K562 (cell line): ENCODE data around the gene SULT2B1. TPM values are rescaled to one million over a fixed set of nuclear protein-coding genes. Genes with fewer than 3 reads are reported as not detected.

Experiments
- CHD7 ChIP-seq: fragments of 200-600 bp; sonication (generic); IDR thresholded peaks from one replicate; pipeline ENCODE4 v1.6.1; 2012; ENCODE audit warnings: mild to moderate bottlenecking, low read depth, low read length, inconsistent platforms
- E2F8 ChIP-seq: fragments of 450-650 bp; IDR thresholded peaks from 2 replicates; pipeline ENCODE4 v1.7.1; 2018; ENCODE audit warnings: mild to moderate bottlenecking, low read depth; ENCODE audit not compliant: partially characterized antibody
- RB1 ChIP-seq: fragments of 450-650 bp; IDR thresholded peaks from 2 replicates; pipeline ENCODE4 v1.6.1; 2017; ENCODE audit warnings: low read depth, mild to moderate bottlenecking
- ZNF740 ChIP-seq, 3 experiments: fragments of 200-800 bp in 1 of 3; sonication (Bioruptor generic) in 1 of 3; sonication (generic) in 1 of 3; formaldehyde crosslinking in 1 of 3; IDR thresholded peaks; 2 replicates each; pipeline versions ENCODE4 v1.6.1 to v1.8.0; 2016 to 2022; ENCODE audit warnings: mild to moderate bottlenecking in 2 of 3, missing compliant biosample characterization in 2 of 3, missing genetic modification characterization in 2 of 3, missing genetic modification reagents in 1 of 3
- polyA plus RNA-seq, 8 experiments: library from polyadenylated mRNA; depleted of rRNA in 4 of 8; stranded (reverse) in 5 of 8; unstranded in 3 of 8; fragments of >200 nt; fragmentation: Nextera tagmentation in 2 of 8; fragmentation: Illumina TruSeq in 1 of 8; extraction: Ambion mirVana in 2 of 8; extraction: Trizol in 1 of 8; gene quantifications; 2 replicates each; pipeline versions ENCODE4 v1.2.1 to v1.2.3, GENCODE V29; 2011 to 2014; ENCODE audit warnings: inconsistent platforms in 1 of 8, missing spikeins in 1 of 8
- total RNA-seq, 7 experiments: library from RNA; depleted of rRNA in 6 of 7; stranded (reverse); fragments of >200 nt in 6 of 7; fragmentation: Illumina TruSeq in 2 of 7; extraction: Trizol in 2 of 7; gene quantifications; 2 replicates each; pipeline versions ENCODE4 v1.2.1 to v1.2.3, GENCODE V29; 2011 to 2021; ENCODE audit warnings: low replicate concordance in 1 of 7

SULT2B1 gene
- total and polyA plus RNA-seq, 9 of the 15 experiments (the other 6 are each of a cell fraction or from before 2014, with no cell fraction given) = 0.09 to 0.62 (median 0.22) TPM; not detected in 2

GRCh38 chr19:48633148-48634035 lies 81.4 kb downstream of the SULT2B1 start (continued):
- TF ChIP-seq E2F8 = no peak
- no peak; the same call in 1 of the 2 replicates for TF ChIP-seq RB1
- no peak for TF ChIP-seq ZNF740 (CRISPR knock-in tag; IDR thresholded peaks at IDR 0.05)
- no peak for TF ChIP-seq ZNF740 (tag; IDR thresholded peaks at IDR 0.05)
- TF ChIP-seq CHD7 = no peak
